Measurements from ENCODE around the gene PTPRM.

DNA sequence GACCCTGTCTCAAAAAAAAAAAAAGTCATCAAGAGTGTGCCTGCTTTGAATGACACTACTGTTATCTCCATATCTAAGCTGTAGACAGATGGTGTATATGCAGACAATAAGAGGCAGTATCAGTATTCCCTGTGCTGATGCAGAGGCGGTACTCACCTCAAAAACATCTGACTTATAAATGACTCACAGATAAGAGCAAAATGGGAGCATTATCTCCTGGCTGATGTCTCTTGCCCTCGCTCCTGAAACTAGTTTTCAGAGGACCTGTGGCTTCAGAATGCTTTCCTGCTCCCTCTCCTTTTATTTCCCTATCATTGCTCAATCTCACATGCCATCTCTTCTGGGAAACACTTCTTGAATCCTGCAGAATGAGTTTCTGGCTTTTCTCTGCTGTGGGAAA is 289.6 kb downstream of the PTPRM start:
- TF ChIP-seq, protein P1, sequence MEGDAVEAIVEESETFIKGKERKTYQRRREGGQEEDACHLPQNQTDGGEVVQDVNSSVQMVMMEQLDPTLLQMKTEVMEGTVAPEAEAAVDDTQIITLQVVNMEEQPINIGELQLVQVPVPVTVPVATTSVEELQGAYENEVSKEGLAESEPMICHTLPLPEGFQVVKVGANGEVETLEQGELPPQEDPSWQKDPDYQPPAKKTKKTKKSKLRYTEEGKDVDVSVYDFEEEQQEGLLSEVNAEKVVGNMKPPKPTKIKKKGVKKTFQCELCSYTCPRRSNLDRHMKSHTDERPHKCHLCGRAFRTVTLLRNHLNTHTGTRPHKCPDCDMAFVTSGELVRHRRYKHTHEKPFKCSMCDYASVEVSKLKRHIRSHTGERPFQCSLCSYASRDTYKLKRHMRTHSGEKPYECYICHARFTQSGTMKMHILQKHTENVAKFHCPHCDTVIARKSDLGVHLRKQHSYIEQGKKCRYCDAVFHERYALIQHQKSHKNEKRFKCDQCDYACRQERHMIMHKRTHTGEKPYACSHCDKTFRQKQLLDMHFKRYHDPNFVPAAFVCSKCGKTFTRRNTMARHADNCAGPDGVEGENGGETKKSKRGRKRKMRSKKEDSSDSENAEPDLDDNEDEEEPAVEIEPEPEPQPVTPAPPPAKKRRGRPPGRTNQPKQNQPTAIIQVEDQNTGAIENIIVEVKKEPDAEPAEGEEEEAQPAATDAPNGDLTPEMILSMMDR (IDR thresholded peaks at IDR 0.05; ENCODE audit: insufficient read depth, low read length, poor library complexity, severe bottlenecking): no peak
- TF ChIP-seq EZH2phosphoT487 (conservative IDR thresholded peaks at IDR 0.05; ENCODE audit: low read length): no peak

Measured in SU-DHL-6 (cell line).